ENCODE measurements around the gene IRGM. TPM values are rescaled to one million over a fixed set of nuclear protein-coding genes. Genes with fewer than 3 reads are reported as not detected.
"Not testable (repeated sequence)": the region's sequence is repeated elsewhere in the genome, so short reads cannot be mapped to it uniquely, and the experiment has no call there.

IRGM gene, protein sequence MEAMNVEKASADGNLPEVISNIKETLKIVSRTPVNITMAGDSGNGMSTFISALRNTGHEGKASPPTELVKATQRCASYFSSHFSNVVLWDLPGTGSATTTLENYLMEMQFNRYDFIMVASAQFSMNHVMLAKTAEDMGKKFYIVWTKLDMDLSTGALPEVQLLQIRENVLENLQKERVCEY
- total RNA-seq = not detected

- not testable (repeated sequence) for H3K27me3 ChIP-seq; H3K36me3 ChIP-seq; H3K4me1 ChIP-seq; DNase-seq (ENCODE audit: extremely low spot score); H3K4me3 ChIP-seq; H3K9me3 ChIP-seq; H3K27ac ChIP-seq (replicated peaks in 1 of 4)
- WGBS = 73% methylated on average over 2 of the region's 3 CpGs
- intact Hi-C loops (cut with DNase I) = loop anchor here (2.0 to 10.0 kb wide), 3 partner anchors 45 to 285 kb away; partner anchors contain the start of gene RBM22
Measured at GRCh38 chr5:150846308-150846653, at the start of gene IRGM. TSS of gene IRGM (plus strand) at chr5:150846521. CDS start at chr5:150848124, 1,603 bp downstream.

GRCh38 chr5:150797384-150797783 lies 48.9 kb upstream of the IRGM start:
- H3K4me1 ChIP-seq = peaks cover 0 to 13% (median 11%) of the 10 kb centered on the region in 4 donors
- no peaks in the 10 kb centered on the region for H3K27me3 ChIP-seq
- peaks cover 13 to 32% (median 24%) of the 10 kb centered on the region in 4 donors for H3K36me3 ChIP-seq
- 100% methylated on average over 2 of the region's 2 CpGs for WGBS
- H3K27ac ChIP-seq (replicated peaks in 1 of 4) = no peak overlapping the region
- intact Hi-C loops (cut with DNase I) = no loop called here
- H3K9me3 ChIP-seq = no peaks in the 10 kb centered on the region
- no peak for DNase-seq (ENCODE audit: extremely low spot score)
- TF ChIP-seq POLR2A (IDR thresholded peaks at IDR 0.05; ENCODE audit: low read depth) = no peak
- no peak for TF ChIP-seq POLR2AphosphoS5 (IDR thresholded peaks at IDR 0.05)
- no peak for TF ChIP-seq EP300 (IDR thresholded peaks at IDR 0.05)
- TF ChIP-seq, protein P1, sequence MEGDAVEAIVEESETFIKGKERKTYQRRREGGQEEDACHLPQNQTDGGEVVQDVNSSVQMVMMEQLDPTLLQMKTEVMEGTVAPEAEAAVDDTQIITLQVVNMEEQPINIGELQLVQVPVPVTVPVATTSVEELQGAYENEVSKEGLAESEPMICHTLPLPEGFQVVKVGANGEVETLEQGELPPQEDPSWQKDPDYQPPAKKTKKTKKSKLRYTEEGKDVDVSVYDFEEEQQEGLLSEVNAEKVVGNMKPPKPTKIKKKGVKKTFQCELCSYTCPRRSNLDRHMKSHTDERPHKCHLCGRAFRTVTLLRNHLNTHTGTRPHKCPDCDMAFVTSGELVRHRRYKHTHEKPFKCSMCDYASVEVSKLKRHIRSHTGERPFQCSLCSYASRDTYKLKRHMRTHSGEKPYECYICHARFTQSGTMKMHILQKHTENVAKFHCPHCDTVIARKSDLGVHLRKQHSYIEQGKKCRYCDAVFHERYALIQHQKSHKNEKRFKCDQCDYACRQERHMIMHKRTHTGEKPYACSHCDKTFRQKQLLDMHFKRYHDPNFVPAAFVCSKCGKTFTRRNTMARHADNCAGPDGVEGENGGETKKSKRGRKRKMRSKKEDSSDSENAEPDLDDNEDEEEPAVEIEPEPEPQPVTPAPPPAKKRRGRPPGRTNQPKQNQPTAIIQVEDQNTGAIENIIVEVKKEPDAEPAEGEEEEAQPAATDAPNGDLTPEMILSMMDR (IDR thresholded peaks at IDR 0.05) = no peak
- no peak overlapping the region for H3K4me3 ChIP-seq

GRCh38 chr5:150801117-150801927 lies 45.0 kb upstream of the IRGM start:
- Histone ChIP-seq H3K4me3 (peak overlapping the region; percentile 38 to 54 (median 42)), H3K9me3 (no peaks in the 10 kb centered on the region), H3K27me3 (no peaks in the 10 kb centered on the region), H3K27ac (replicated peaks in 1 of 4) (peak overlapping the region; percentile 35 to 61 (median 54)), H3K4me1 (peaks cover 0 to 13% (median 11%) of the 10 kb centered on the region in 4 donors), H3K36me3 (peaks cover 3 to 20% (median 11%) of the 10 kb centered on the region in 4 donors)
- no peak for DNase-seq (ENCODE audit: extremely low spot score)
- intact Hi-C loops (cut with DNase I) = loop anchor here (2.0 kb wide), 1 partner anchor 45 kb away; the partner anchor contains the start of gene IRGM
- WGBS = 11% methylated on average over 8 of the region's 15 CpGs
- TF ChIP-seq POLR2AphosphoS5 (IDR thresholded peaks at IDR 0.05) (peak in 1 of 2 donors; percentile 6), EP300 (IDR thresholded peaks at IDR 0.05) (no peak), POLR2A (IDR thresholded peaks at IDR 0.05; ENCODE audit: low read depth) (no peak)
- TF ChIP-seq, protein P1 (IDR thresholded peaks at IDR 0.05) = peak; percentile 17 to 52 (median 44)

DNA sequence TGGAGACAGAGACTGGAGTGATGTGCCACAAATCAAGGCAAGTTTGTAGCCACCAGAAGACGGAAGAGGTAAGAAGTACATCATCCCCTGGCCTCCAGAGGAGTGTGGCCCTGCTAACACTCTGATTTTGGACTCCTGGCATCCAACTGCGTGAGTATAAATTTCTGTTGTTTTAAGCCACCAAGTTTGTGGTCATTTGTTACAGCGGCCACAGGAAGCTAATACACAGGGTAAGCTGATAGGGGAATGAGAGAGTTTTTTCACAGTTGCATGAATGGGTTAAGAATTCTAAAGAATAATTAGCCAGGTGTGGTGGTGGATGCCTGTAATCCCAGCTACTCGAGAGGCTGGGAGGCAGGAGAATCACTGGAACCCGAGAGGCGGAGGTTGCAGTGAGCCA lies 41.9 kb upstream of the IRGM start:
- no peak for TF ChIP-seq POLR2AphosphoS5 (IDR thresholded peaks at IDR 0.05)
- TF ChIP-seq, protein P1 (IDR thresholded peaks at IDR 0.05) = no peak
- TF ChIP-seq EP300 (IDR thresholded peaks at IDR 0.05) = no peak
- no peak for TF ChIP-seq POLR2A (IDR thresholded peaks at IDR 0.05; ENCODE audit: low read depth)
- intact Hi-C loops (cut with DNase I) = no loop called here

GRCh38 chr5:150809363-150809762 lies 37.0 kb upstream of the IRGM start:
- Histone ChIP-seq H3K27ac (replicated peaks in 1 of 4) (no peak overlapping the region), H3K9me3 (no peaks in the 10 kb centered on the region), H3K36me3 (no peaks in the 10 kb centered on the region), H3K27me3 (no peaks in the 10 kb centered on the region), H3K4me3 (no peak overlapping the region), H3K4me1 (no peaks in the 10 kb centered on the region)
- 95% methylated on average over 3 of the region's 3 CpGs for WGBS
- intact Hi-C loops (cut with DNase I) = no loop called here
- TF ChIP-seq, protein P1 (IDR thresholded peaks at IDR 0.05) = no peak
- TF ChIP-seq POLR2A (IDR thresholded peaks at IDR 0.05; ENCODE audit: low read depth) (no peak), EP300 (IDR thresholded peaks at IDR 0.05) (no peak), POLR2AphosphoS5 (IDR thresholded peaks at IDR 0.05) (no peak)
- DNase-seq (ENCODE audit: extremely low spot score) = no peak

More for the DNA sequence above, 41.9 kb upstream of the IRGM start:
- peaks cover 0 to 13% (median 11%) of the 10 kb centered on the region in 4 donors for H3K4me1 ChIP-seq
- no peaks in the 10 kb centered on the region for H3K36me3 ChIP-seq
- H3K27me3 ChIP-seq = no peaks in the 10 kb centered on the region
- WGBS = 97% methylated on average over 6 of the region's 6 CpGs
- H3K27ac ChIP-seq (replicated peaks in 1 of 4) = no peak overlapping the region
- no peak for DNase-seq (ENCODE audit: extremely low spot score)
- no peak overlapping the region for H3K4me3 ChIP-seq
- no peaks in the 10 kb centered on the region for H3K9me3 ChIP-seq

Data from esophagus muscularis mucosa (tissue), 4 donors.